Thyroid gland (tissue), 4 donors: ENCODE data around the gene MEAF6. TPM values are rescaled to one million over a fixed set of nuclear protein-coding genes. Genes with fewer than 3 reads are reported as not detected.
A peak's percentile ranks its signal among the peaks of the same experiment; 100 is the strongest.

Source experiments
- DNase-seq, 2 donors: peaks; one replicate each; pipeline ENCODE4 v3.0.0-alpha.2; 2019
- H3K27ac ChIP-seq, 3 donors: fragments of 200-600 bp; sonication (generic); 1 replicate in 2 of 3; 2 replicates in 1 of 3; pipeline ENCODE4 v1.5.1; 2016 to 2019; ENCODE audit warnings: mild to moderate bottlenecking in 1 of 3, moderate library complexity in 1 of 3
- H3K27me3 ChIP-seq: fragments of 200-600 bp; sonication (generic); one replicate; pipeline ENCODE4 v1.5.1; 2019
- H3K36me3 ChIP-seq, 2 donors: fragments of 200-600 bp; sonication (generic); one replicate each; pipeline ENCODE4 v1.5.1; 2016 to 2019
- H3K4me1 ChIP-seq, 2 donors: fragments of 200-600 bp; sonication (generic); one replicate each; pipeline ENCODE4 v1.5.1; 2017 to 2019
- H3K4me3 ChIP-seq, 3 donors: fragments of 200-600 bp; sonication (generic); replicated peaks in 1 of 3; 1 replicate in 2 of 3; 2 replicates in 1 of 3; pipeline ENCODE4 v1.5.1; 2016; ENCODE audit warnings: mild to moderate bottlenecking in 1 of 3
- H3K9me3 ChIP-seq: fragments of 200-600 bp; sonication (generic); one replicate; pipeline ENCODE4 v1.5.1; 2017
- CTCF ChIP-seq, 6 experiments: fragments of 200-600 bp in 3 of 6; fragments of 450-650 bp in 3 of 6; sonication (generic) in 3 of 6; IDR thresholded peaks; one replicate each; pipeline ENCODE4 v1.5.1; 2016 to 2019; ENCODE audit warnings: antibody characterized with exemption in 6 of 6, mild to moderate bottlenecking in 2 of 6, inconsistent platforms in 1 of 6, moderate library complexity in 1 of 6
- POLR2A ChIP-seq, 2 donors: fragments of 450-650 bp; IDR thresholded peaks; one replicate each; pipeline ENCODE4 v1.6.1; 2017; ENCODE audit warnings: antibody characterized with exemption in 2 of 2, mild to moderate bottlenecking in 2 of 2, moderate library complexity in 1 of 2
- WGBS, 2 donors: methylation state at CpG; one replicate each; pipeline ENCODE4 v1.1.5; 2017; 5-methylcytosine and 5-hydroxymethylcytosine counted together
- intact Hi-C: fragments of 100-400 bp; cut with DNase I; formaldehyde crosslinking; loops from one replicate; pipeline ENCODE4 v1.15.1; 2023
- total RNA-seq, 4 donors: library from RNA; depleted of rRNA; stranded (reverse); fragments of >200 nt; gene quantifications; one replicate each; pipeline ENCODE4 v1.2.3, GENCODE V29; 2016

Gene MEAF6
- total RNA-seq, 4 donors from 2014 or later = 78.9 to 109 (median 92.7) TPM

DNA sequence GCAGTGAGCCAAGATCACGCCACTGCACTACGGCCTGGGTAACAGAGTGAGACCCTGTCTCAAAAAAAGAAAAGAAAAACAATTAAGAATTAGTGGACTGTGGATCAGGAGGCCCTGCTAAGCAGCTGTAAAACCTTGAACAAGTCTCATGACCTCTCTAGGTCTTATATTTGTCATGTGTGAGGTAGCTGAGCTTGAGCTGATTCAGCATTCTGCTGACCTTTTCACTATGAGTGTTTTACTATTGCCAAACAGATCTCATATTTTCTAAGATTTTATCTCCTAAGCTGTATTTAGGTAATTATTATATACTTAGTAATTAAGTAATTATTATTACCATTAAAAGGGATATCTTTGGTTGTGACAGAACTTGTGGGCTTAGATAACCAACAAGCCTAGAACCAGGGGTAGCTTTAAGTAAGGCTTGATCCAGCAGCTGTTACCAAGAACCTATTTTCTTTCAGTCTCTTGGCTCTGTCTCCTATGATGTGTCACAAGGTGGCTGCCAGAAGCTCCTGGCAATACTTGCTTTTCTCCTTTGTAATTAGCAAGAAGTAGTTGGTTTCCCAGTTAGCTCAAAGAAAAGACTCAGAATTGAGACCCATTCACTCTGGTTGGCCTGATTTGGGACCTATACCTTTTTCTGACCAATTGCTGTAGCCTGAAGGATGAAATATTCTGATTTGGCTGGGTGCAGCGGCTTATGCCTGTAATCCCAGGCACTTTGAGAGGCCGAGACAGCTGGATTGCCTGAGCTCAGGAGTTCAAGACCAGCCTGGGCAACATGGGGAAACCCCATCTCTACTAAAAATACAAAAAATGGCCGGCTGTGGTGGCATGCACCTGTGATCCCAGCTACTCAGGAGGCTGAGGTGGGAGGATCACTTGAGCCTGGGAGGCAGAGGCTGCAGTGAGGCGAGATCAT lies 48.7 kb downstream of the MEAF6 start:
- WGBS, 2 donors = 89 to 95% methylated on average over 6 of the region's 6 CpGs
- TF ChIP-seq POLR2A (IDR thresholded peaks at IDR 0.05) (no peak), CTCF (IDR thresholded peaks at IDR 0.05) (no peak)
- no peaks in the 10 kb centered on the region for H3K36me3 ChIP-seq
- no peaks in the 10 kb centered on the region for H3K4me1 ChIP-seq
- no peaks in the 10 kb centered on the region for H3K27me3 ChIP-seq
- H3K27ac ChIP-seq = peak overlapping the region in 2 of 3 donors; percentile 1 to 5
- no peaks in the 10 kb centered on the region for H3K9me3 ChIP-seq
- intact Hi-C loops = no loop called here
- no peak overlapping the region for H3K4me3 ChIP-seq
- no peak for DNase-seq

- H3K4me3 ChIP-seq = no peak overlapping the region
- no peak for DNase-seq
- intact Hi-C loops = no loop called here
- TF ChIP-seq CTCF (IDR thresholded peaks at IDR 0.05) (no peak), POLR2A (IDR thresholded peaks at IDR 0.05) (no peak)
- H3K36me3 ChIP-seq = no peaks in the 10 kb centered on the region
- no peak overlapping the region for H3K27ac ChIP-seq
- 79 to 92% methylated on average over 2 of the region's 2 CpGs for WGBS, 2 donors
- H3K9me3 ChIP-seq = no peaks in the 10 kb centered on the region
- no peaks in the 10 kb centered on the region for H3K27me3 ChIP-seq
- no peaks in the 10 kb centered on the region for H3K4me1 ChIP-seq
These were observed 50.1 kb downstream of the MEAF6 start for GRCh38 chr1:37464443-37464842.

DNA sequence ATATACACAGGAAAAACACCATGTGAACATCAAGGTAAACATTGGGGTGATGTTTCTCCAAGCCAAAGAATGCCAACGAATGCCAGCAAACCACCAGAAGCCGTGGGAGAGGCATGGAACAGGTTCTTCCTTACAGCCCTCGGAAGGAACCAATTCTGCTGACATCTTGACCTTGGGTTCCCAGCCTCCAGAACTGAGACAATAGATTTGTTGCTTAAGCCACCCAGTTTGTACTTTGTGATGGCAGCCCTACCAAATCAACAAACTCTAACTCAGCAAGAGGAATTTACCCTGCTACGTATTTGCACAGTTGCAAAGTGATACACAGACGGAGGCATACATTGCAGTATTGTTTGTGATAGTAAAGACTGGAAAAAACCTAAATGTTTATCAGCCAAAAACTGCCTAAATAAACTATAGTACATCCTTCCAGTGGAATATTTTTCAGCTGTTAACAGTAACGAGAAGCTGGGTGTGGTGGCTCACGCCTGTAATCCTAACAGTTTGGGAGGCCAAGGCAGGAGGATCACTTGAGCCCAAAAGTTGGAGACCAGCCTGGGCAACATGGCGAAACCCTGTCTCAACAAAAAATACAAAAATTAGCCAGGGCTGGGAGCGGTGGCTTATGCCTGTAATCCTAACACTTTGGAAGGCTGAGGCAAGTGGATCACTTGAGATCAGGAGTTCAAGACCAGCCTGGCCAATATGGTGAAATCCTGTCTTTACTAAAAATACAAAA lies 52.7 kb downstream of the MEAF6 start:
- Histone ChIP-seq H3K36me3 (no peaks in the 10 kb centered on the region), H3K27me3 (no peaks in the 10 kb centered on the region), H3K27ac (no peak overlapping the region), H3K9me3 (no peaks in the 10 kb centered on the region), H3K4me3 (no peak overlapping the region), H3K4me1 (no peaks in the 10 kb centered on the region)
- TF ChIP-seq POLR2A (IDR thresholded peaks at IDR 0.05) (no peak), CTCF (IDR thresholded peaks at IDR 0.05) (no peak)
- WGBS, 2 donors = 91 to 93% methylated on average over 9 of the region's 9 CpGs
- intact Hi-C loops = no loop called here
- DNase-seq = no peak

DNA sequence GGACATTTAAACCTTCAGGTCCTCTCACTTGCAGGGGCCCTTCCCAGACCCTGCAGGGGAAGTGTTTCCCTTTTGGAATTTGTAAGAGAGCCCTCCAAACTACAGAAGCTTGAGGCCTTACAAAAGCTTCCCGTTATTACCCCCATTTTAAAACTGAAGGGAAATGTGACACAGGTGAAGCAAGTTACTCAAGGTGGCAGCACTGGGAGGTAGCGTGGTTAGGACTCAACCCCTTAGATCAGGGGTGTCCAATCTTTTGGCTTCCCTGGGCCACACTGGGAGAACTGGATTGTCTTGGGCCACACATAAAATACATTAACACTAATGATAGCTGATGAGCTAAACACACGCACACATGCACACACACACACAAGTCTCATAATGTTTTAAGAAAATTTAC lies 56.0 kb downstream of the MEAF6 start:
- H3K4me3 ChIP-seq = no peak overlapping the region
- H3K9me3 ChIP-seq = no peaks in the 10 kb centered on the region
- H3K36me3 ChIP-seq = no peaks in the 10 kb centered on the region
- DNase-seq = no peak
- H3K27ac ChIP-seq = no peak overlapping the region
- TF ChIP-seq CTCF (IDR thresholded peaks at IDR 0.05) (no peak), POLR2A (IDR thresholded peaks at IDR 0.05) (no peak)
- H3K4me1 ChIP-seq = no peaks in the 10 kb centered on the region
- 63 to 73% methylated on average over 3 of the region's 3 CpGs for WGBS, 2 donors
- intact Hi-C loops = no loop called here
- no peaks in the 10 kb centered on the region for H3K27me3 ChIP-seq

DNA sequence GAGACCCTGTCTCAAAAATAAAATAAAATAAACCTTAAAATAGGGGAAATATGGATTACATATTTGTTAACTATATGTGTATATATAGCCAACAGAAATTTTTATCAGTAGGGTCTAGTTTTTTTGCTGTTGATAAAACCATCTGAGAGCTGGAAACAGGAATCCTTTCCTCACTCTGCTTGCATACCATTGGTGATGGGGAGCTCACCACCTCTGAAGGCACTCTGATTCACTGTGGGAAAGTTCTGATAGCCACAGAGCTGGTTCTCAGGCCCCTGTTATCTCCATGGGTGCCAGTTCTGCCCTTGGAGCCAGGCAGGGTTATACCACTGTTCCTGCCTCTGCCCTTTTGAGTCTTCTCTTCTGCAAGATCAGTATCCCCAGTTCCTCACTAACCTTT lies 58.0 kb downstream of the MEAF6 start:
- DNase-seq = no peak
- Histone ChIP-seq H3K4me3 (no peak overlapping the region), H3K27me3 (no peaks in the 10 kb centered on the region), H3K27ac (no peak overlapping the region), H3K36me3 (no peaks in the 10 kb centered on the region), H3K9me3 (no peaks in the 10 kb centered on the region), H3K4me1 (no peaks in the 10 kb centered on the region)
- no peak for TF ChIP-seq POLR2A (IDR thresholded peaks at IDR 0.05)
- no peak for TF ChIP-seq CTCF (IDR thresholded peaks at IDR 0.05)
- intact Hi-C loops = no loop called here
